ENCODE data around the gene EPHA10.

The EPHA10 gene

GRCh38 chr1:37732111-37732780 is 32.7 kb downstream of the EPHA10 start:
- DNase-seq: no peak

- DNase-seq: no peak
These were observed 33.5 kb downstream of the EPHA10 start for GRCh38 chr1:37731312-37732019.

- DNase-seq: no peak
These were observed 34.5 kb downstream of the EPHA10 start for GRCh38 chr1:37730376-37730775.

- no peak for DNase-seq
These were observed 36.5 kb downstream of the EPHA10 start for GRCh38 chr1:37728416-37728815.

- DNase-seq: no peak
These were observed 38.0 kb downstream of the EPHA10 start for GRCh38 chr1:37726751-37727585.

GRCh38 chr1:37725851-37726613 is 38.9 kb downstream of the EPHA10 start:
- no peak for DNase-seq

GRCh38 chr1:37724575-37724974 is 40.3 kb downstream of the EPHA10 start:
- no peak for DNase-seq

GRCh38 chr1:37723390-37724078 is 41.4 kb downstream of the EPHA10 start:
- no peak for DNase-seq

- DNase-seq: no peak
These were observed 41.9 kb downstream of the EPHA10 start for GRCh38 chr1:37723072-37723389.

- DNase-seq: no peak
These were observed 42.5 kb downstream of the EPHA10 start for GRCh38 chr1:37722181-37723071.

GRCh38 chr1:37721565-37721964 is 43.4 kb downstream of the EPHA10 start:
- DNase-seq: no peak

- no peak for DNase-seq
These were observed 44.4 kb downstream of the EPHA10 start for GRCh38 chr1:37720231-37721130.

- DNase-seq: no peak
These were observed 45.2 kb downstream of the EPHA10 start for GRCh38 chr1:37719572-37720195.

- DNase-seq: no peak
These were observed 45.9 kb downstream of the EPHA10 start for GRCh38 chr1:37718901-37719571.

- DNase-seq: no peak
These were observed 46.6 kb downstream of the EPHA10 start for GRCh38 chr1:37718181-37718900.

GRCh38 chr1:37717631-37718030 is 47.3 kb downstream of the EPHA10 start:
- no peak for DNase-seq

GRCh38 chr1:37716321-37716720 is 48.6 kb downstream of the EPHA10 start:
- no peak for DNase-seq

GRCh38 chr1:37714689-37715088 is 50.2 kb downstream of the EPHA10 start:
- no peak for DNase-seq

GRCh38 chr1:37714226-37714625 is 50.7 kb downstream of the EPHA10 start:
- no peak for DNase-seq

Measured in NCI-H2081 treated with DMSO at 0.1 percent for 48 hours (cell line).